K562 (cell line): ENCODE measurements around the gene KIF26B.

Experiments used
- BACH1 ChIP-seq: fragments of 200-800 bp; sonication (Bioruptor generic); IDR thresholded peaks from 2 replicates; pipeline ENCODE4 v1.6.1; 2016; ENCODE audit warnings: missing genetic modification characterization, missing compliant biosample characterization
- ELF1 ChIP-seq: fragments of 200-800 bp; sonication (Bioruptor generic); IDR thresholded peaks from 2 replicates; pipeline ENCODE4 v1.6.1; 2016; ENCODE audit warnings: missing genetic modification characterization, missing compliant biosample characterization
- TF ChIP-seq, protein P1 (sequence below), 3 experiments: IDR thresholded peaks in 2 of 3; conservative IDR thresholded peaks in 1 of 3; 2 replicates each; pipeline ENCODE4 v1.5.1; 2011 to 2012; ENCODE audit warnings: low read length in 3 of 3, mild to moderate bottlenecking in 3 of 3, control low read depth in 2 of 3, improper control_type of control experiment in 1 of 3, inconsistent platforms in 1 of 3, low read depth in 1 of 3, mixed read lengths in 1 of 3, moderate library complexity in 1 of 3; ENCODE audit not compliant: insufficient read depth in 2 of 3

DNA sequence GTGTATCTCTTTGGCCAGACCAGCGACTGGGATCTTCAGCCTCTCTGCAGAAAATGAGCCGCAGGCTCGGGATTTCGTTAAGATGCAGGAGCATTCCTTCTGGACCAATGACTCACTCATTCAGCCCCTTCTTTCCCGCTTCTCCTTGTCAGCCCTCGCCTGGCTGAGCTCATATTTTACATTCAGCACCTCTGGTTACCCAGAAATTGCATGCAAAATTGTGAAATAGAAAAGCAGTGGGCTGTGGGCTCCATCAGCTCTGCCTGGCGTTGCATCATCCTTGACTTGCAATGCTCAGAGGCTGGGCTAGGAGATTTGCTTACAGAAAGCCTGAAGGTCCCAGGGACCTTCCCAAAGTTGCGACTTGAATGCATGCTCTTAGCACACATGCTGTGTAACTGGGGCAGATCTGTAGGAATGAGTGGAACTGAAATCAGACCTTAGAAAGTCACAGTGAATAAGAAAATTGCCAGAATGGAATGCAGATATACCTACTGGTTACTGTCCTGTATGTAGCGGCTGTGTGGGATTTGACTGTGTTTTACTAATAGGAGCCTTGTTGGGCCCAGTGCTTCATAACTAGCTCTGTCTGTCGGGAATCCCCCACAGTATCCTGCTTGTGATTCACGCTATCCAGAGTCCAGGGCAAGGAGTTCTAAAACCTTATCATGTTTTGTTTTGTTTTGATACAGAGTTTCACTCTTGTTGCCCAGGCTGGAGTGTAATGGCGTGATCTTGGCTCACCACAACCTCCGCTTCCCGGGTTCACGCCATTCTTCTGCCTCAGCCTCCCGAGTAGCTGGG is 444.8 kb downstream of the KIF26B start:
- TF ChIP-seq BACH1 (tag) (no peak), ELF1 (tag) (no peak)
- TF ChIP-seq, protein P1, sequence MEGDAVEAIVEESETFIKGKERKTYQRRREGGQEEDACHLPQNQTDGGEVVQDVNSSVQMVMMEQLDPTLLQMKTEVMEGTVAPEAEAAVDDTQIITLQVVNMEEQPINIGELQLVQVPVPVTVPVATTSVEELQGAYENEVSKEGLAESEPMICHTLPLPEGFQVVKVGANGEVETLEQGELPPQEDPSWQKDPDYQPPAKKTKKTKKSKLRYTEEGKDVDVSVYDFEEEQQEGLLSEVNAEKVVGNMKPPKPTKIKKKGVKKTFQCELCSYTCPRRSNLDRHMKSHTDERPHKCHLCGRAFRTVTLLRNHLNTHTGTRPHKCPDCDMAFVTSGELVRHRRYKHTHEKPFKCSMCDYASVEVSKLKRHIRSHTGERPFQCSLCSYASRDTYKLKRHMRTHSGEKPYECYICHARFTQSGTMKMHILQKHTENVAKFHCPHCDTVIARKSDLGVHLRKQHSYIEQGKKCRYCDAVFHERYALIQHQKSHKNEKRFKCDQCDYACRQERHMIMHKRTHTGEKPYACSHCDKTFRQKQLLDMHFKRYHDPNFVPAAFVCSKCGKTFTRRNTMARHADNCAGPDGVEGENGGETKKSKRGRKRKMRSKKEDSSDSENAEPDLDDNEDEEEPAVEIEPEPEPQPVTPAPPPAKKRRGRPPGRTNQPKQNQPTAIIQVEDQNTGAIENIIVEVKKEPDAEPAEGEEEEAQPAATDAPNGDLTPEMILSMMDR (IDR thresholded peaks at IDR 0.05 in 2 of 3, conservative IDR thresholded peaks at IDR 0.05 in 1 of 3; ENCODE audit: insufficient read depth in 2 of 3, low read depth in 1 of 3, low read length in 3 of 3): no peak
